ENCODE measurements around the gene NPEPPS.

The NPEPPS gene

DNA sequence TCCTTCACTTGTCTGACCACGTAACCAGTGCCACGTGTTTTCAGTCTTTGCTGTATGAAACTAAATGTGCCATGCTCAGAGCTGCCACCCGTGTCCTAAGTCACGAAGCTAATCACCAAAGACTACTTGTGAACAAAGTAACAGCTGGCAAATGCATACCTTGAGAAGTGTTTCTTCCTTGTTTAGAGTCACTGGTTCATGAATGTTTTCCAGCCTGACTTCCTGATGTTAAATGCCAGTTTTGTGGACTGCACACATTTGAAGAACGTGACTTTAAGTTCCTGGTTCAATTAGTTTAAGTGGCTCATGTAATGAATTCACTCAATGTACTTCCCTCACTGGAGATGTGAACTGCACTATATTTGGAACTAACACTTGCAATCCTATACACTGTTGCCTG is 98.9 kb downstream of the NPEPPS start:
- DNase-seq (ENCODE audit: low read depth in 2 of 2), result no peak

DNA sequence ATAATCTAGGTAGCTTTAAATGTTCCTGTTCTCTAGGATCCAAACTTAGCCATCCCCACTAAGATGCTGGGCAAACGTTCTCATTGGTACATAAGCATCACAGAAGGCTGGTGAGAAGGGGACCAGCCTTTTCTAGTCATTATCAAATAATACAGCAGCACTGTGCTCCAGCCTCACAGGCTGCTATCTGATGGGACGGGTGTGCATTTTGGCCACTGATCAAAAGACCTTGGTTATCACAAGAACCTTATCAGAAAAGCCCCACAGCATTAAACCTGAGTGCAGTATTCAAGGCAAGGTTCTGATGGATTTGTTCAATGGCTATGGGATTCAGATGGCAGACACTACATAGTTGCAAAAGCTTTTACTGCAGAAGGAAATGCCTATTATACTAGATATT is 99.7 kb downstream of the NPEPPS start:
- DNase-seq (ENCODE audit: low read depth in 2 of 2), result no peak

DNA sequence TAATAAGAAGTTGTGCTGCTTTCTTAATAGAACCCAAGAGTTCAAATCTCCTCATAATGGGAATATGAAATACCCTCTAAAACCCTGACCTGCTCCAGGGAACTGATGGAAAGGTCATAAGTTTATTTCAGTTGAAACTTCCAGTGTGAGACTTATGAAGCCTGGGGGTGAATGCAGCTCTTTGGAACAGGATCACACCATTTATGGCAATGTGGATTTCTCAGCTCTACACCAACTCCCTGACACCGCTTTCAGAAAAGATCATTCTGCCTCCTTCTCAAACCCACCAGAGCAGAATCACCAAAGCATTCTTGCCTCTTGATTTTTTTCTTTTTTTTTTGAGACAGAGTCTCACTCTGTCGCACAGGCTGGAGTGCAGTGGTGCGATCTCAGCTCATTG is 102.1 kb downstream of the NPEPPS start:
- DNase-seq (ENCODE audit: low read depth in 2 of 2), result no peak

DNA sequence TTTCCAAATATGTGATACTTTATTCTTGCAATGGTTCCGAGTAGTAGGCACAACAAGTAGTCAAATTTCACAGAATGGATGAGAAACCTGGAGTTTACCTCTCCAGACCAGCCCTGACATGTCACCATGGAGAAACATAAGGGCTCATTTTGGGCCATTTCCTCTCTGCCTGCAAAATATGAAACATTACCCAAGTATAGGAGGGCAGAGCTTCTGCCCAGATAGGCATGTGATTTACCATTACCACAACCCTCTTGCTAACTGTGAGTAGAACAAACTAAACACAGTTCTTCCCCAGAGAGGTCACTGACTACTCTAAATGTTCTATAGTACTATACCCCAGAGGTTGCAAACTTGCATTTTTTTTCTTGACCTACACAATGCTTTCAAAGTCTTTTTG is 103.1 kb downstream of the NPEPPS start:
- DNase-seq (ENCODE audit: low read depth in 2 of 2), result no peak

DNA sequence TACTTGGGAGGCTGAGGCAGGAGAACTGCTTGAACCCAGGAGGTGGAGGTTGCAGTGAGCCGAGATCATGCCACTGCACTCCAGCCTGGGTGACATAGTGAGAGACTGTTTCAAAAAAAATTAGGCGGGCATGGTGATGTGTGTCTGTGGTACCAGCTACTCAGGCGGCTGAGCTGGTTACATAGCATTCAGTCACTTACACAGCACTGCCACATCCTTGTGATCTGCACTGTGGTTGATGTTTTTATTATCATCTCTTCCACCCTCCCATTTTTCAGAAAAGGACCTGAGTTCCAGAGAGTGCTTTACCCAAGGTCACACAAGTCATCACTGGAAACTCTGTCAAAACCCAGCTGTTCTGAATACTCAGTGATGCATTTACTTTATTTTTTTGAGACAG is 104.0 kb downstream of the NPEPPS start:
- no peak for DNase-seq (ENCODE audit: low read depth in 2 of 2)

DNA sequence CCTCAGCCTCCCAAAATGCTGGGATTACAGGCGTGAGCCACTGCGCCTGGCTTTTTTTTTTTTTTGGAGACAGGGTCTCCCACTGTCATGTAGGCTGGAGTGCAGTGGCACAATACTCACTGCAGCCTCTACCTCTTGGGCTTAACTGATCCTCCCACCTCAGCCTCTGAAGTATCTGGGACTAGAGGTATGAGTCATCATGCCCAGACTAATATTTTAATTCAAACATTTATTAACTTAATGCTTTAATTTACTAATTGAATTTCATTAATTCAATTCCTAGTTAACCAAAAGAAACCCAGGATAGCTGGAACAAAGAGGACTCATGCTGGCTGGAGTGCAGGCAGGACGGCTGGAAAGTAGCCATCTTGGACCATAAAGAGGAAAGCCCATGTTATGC is 104.8 kb downstream of the NPEPPS start:
- no peak for DNase-seq (ENCODE audit: low read depth in 2 of 2)

DNA sequence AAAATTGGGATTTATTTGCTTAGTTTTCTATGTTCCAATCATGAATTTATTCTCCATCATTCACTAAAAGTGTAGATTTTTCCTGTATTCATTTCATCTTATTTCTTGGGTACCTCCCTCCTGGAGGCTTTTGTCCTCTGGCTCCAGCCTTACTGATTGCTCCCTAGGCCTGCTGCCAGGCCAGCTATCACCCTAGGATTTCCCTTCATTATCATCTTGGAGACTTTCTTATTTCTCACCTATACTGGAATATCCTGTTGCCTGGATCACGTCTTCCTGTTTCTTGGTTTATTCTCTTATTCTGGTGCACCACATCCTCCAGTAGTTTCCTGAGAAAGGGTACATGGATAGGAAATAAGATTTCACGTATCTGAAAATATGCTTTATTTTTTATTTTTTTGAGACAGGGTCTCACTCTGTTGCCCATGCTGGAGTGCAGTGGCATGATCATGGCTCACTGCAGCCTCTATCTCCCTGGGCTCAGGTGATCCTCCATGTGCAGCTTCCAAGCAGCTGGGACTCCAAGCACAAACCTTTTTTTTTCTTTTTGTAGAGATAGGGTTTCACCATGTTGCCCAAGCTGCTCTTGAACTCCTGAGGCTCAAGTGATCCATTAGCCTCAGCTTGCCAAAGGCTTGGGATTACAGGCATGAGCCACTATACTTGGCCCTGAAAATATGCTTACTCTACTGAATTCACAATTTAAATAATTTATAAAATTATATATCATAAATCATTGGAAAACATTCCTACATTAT is 105.5 kb downstream of the NPEPPS start:
- DNase-seq (ENCODE audit: low read depth in 2 of 2), result no peak

DNA sequence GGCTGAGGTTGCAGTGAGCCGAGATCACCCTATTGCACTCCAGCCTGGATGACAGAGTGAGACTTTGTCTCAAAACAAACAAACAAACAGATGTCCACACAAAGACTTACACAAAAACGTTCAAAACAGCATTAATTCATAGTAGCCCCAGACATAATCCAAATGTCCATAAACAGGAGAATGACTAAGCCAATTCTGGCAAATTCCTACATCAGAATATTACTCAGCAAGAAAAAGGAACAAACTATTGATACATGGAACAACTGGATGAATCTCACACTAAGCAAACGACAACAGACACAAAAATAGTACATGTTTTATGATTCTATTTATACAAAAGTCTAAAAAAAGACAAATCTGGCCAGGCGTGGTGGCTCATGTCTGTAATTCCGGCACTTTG is 108.0 kb downstream of the NPEPPS start:
- no peak for DNase-seq (ENCODE audit: low read depth in 2 of 2)

DNA sequence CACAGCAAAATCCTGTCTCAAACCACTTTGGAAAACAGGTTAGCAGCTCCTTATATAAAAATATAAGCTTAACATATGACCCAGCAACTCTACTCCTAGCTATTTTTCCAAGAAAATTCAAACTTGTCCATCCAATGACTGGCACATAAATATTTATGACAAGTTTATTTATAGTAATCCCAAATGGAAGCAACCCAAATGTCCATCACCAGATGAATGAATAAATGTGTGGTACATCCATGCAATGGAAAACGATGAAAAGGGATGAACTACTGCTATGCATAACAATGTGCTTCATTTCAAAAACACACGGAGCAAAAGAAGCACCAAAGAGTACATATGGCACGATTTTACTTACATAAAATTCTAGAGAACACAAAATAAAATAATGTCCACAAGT is 109.2 kb downstream of the NPEPPS start:
- DNase-seq (ENCODE audit: low read depth in 2 of 2), result no peak

DNA sequence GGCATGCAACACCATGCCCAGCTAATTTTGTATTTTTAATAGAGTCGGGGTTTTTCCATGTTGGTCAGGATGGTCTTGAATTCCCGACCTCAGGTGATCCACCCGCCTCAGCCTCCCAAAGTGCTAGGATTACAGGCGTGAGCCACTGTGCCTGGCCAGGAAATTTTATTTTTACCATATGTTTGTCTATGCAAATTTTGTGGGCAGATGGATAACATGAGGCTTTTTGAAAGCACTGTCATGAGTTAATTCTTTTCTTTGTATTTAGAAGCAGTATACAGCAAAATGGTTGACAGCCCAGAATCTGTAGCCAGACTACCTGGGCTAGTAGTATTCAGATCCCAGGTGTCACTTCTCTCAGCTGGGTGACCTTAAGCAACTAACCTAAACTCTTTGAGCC is 110.3 kb downstream of the NPEPPS start:
- DNase-seq (ENCODE audit: low read depth in 2 of 2), result no peak

DNA sequence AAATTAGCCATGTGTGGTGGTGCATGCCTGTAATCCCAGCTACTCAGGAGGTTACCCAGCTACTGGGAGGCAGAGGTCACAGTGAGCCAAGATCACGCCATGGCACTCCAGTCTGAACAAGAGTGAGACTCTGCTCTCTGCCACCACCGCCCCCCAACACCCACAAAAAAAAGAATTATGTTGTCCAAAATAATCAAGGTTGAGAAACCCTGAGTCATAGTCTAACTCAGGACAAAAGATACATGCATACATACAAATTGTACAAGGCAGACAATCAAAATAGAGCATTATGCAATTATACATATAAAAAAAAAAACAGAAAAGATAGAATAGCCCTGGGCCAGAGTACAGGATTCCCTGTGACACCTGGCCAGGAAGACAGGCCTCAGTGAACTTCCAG is 112.2 kb downstream of the NPEPPS start:
- no peak for DNase-seq (ENCODE audit: low read depth in 2 of 2)

DNA sequence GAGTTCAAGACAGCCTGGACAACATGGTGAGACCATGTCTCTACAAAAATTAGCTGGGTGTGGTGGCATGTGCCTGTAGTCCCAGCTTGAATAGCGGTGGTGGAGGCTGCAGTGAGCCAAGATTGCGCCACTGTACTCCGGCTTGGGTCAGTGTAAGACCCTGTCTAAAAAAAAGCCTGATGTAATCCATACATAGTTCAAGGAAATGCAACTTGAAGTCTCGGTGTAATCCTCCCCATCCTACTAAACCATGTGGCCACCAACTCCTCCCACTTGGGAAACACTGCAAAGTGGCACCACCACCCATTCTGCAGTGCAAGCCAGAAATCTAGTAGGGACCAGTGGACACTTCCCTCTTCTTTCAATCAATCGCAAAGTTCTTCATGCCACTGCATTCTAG is 113.4 kb downstream of the NPEPPS start:
- DNase-seq (ENCODE audit: low read depth in 2 of 2), result no peak

DNA sequence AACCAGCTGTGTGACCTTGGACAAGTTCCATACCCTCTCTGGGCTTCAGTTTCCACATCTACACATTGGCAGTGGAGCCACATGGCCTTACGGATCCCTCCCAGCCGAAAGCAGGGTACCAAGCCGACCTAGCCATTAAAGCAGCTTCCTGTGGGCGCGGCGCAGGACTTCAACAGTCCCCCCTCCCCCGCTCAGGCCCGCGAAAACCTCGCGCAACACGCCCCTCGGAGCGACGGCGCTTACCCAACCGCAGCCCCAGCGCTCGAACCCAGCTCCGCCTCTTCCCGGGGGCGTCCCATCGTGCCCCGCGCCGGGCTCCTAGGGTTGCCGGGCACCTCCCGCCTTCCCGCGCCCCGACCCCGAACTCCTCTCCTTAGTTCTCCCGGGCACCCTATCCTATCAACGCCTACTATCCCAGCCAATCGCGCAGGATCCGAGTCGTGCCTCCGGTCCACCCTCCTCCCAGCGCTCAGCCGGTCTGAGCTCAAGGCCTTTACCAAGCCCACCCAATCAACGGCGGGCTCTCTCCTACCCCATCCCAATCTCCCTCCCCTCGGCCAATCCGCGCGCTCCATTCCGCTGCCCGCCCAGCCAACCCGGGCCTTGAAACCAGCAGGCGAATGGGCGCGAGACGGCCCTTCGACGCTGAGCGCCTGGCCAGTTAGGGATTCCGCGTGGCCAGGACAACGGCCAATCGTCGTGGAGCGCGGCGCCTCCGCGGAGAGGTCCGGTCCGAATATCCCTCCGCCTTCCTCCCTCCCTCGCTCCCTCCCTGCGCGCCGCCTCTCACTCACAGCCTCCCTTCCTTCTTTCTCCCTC is 118.5 kb downstream of the NPEPPS start, which contains the start of gene KPNB1:
KPNB1 (plus strand) TSS at position 767 of the 819 bp plus-strand sequence. CDS start 326 bp downstream, outside the sequence.
- DNase-seq (ENCODE audit: low read depth in 2 of 2), result peak; percentile 95 to 97

DNA sequence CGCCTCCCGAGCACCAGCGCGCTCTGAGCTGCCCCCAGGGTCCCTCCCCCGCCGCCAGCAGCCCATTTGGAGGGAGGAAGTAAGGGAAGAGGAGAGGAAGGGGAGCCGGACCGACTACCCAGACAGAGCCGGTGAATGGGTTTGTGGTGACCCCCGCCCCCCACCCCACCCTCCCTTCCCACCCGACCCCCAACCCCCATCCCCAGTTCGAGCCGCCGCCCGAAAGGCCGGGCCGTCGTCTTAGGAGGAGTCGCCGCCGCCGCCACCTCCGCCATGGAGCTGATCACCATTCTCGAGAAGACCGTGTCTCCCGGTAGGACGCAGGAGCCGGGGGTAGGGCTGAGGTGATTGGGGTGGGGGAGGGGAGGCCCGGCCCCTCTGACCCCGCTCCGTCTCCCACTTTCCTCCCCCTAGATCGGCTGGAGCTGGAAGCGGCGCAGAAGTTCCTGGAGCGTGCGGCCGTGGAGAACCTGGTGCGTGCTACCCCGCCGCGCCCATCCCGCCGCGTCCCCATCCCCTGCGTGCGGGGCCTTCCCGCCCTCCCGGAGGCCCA is 119.1 kb downstream of the NPEPPS start:
- peak in 1 of 2 donors; percentile 39 for DNase-seq (ENCODE audit: low read depth in 2 of 2)

DNA sequence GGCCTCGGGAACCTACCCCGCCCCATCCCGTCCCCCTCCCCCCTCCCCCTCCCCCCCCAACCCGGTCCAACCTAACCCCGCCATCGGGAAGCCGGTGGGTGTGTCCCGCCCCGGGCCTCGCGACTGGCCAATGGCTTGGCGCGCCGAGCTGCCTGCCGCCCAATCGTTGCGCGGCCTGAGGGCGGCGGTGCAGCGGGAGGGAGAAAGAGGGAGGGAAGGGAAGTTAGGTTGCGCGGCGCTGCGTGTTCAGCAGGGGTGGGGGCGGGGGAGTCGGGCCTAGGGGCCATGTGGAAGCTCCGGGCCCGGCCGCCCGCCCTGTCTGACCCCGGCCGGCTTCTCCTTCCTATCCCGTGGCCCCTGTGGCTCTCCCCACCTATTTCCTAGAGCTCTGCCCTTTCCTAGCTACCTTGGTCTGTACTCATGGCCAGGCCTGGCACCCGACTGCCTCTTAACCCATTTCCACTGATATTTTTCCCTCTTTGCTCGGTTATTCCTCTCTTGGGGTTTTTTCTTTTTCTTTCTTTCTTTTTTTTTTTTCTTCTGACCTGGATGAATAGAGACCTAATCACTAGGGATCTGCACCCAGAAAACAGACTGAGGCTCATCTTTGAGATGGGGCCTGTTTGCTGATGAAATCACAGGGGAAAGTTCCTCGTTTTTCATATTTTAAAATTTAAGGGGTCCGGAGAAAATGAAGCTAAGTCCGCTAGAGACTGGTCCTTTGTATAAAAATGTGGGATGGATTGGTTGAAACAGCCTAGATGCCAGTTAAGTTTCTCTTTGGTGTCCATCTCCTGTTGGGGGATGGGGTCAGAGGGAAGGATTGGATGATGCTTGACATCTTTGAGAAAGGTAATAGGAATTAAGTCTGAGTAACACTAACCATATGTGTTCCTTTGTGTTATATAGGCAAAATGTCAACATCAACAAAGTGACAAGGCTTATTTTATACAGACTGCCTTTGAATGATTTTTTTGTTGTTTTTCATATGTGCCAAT is 119.9 kb downstream of the NPEPPS start:
- peak; percentile 91 to 96 for DNase-seq (ENCODE audit: low read depth in 2 of 2)

DNA sequence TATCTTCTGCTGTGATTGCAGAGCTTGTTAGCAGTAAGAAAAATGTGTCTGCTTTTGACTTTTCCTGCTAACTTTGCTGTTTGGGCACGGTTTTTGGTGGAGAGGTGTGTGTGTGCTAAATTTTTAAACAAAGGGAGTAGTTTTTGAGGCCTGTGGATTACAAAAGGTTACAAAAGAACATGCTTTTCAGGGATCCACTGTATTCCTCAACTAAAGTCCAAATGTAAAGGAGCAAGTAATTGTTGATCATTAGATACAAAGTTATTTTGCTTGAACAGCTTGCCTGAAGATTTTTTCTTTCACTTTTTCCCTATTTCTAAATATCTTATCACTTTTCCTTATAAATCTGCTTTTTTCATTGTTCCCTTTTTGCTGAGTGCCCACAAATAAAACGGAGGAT is 120.8 kb downstream of the NPEPPS start:
- no peak for DNase-seq (ENCODE audit: low read depth in 2 of 2)

DNA sequence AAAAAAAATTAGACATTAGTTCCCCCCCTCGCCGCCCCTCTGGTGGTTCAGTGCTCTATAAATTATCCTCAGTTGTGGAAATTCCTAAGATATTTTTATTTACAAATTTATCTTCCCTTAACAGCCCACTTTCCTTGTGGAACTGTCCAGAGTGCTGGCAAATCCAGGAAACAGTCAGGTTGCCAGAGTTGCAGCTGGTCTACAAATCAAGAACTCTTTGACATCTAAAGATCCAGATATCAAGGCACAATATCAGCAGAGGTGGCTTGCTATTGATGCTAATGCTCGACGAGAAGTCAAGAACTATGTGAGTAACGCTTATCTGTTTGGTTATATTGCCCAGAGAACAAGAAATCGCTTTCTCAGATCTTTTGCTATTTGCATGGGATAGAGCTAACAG is 121.7 kb downstream of the NPEPPS start:
- DNase-seq (ENCODE audit: low read depth in 2 of 2), result no peak

DNA sequence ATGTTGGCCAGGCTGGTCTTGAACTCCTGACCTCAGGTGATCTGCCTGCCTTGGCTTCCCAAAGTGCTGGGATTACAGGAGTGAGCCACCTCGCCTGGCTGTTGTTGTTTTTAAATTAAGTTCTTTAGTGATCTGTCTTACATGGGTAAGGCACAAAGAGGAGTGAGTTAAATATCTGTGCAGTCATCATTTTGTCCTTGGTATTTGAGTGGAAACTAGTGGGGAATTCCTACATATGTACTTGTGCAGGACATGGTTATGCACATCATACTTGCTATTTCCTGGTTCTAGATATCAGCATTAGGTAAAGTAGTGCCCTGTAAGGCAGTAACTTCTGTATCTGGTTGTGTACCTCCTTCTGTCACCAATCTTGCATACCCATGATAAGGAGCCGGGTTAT is 122.5 kb downstream of the NPEPPS start:
- no peak for DNase-seq (ENCODE audit: low read depth in 2 of 2)

DNA sequence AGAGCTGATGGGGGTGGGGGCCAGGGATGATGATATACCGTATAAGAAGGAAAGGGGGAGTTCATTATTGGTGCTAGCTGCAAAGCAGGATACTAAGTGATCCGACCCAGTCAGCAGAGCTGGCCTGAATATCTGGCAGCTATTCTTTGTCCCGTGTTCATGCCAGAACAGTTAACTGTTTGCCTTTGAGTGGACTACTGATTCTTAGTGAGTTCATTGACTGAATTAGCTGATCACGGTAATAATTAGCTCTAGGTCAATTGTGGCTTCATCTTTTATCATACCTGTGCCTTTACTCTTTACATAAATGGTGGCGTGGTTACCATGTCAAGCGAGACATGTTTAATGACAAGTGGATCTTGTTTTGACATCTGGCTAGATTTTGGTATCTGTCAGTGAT is 124.1 kb downstream of the NPEPPS start:
- no peak for DNase-seq (ENCODE audit: low read depth in 2 of 2)

DNA sequence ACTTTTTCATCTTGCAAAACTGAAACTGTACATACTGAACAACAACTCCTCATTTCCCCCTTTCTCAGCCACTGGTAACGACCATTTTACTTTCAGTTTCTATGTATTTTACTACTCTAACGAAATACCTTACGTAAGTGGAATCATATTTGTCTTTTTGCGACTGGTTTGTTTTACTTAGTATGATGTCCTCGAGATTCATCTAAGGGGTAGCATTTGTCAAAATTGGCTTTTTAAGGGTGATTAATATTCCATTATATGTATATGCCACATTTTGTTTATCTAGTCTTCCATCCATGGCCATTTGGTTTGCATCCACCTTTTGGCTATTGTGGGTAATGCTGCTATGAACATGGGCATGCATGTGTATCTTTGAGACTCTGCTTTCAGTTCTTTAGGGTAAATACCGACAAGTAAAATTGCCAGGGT is 129.2 kb downstream of the NPEPPS start:
- DNase-seq (ENCODE audit: low read depth in 2 of 2), result no peak

DNA sequence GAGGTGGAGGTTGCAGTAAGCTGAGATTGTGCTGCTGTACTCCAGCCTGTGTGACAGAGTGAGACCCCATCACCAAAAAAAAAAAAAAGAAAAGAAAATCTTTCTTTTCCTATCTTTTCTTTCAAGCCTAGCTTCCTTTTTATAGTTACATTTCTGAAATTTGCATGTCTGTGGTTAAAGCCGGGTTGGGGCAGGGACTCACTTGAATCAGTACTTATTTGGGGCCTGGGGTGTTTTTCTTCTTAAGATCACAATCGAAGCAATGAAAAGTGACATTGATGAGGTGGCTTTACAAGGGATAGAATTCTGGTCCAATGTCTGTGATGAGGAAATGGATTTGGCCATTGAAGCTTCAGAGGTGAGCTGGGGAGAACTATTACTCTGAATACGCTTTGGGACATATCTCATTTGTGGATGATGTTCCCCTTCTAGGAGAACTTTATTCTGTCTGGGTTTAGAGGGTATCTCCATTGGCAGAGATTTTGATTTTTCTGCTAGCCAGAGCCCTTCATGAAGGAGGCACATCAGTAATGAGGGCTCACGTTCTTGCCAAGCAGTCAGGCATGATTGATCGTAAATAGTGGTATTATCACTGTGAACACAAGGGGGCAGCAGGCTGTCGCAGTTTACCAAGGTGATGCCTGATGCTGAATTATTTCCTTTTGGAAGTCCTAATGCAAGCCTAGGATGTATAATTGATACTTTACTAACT is 133.2 kb downstream of the NPEPPS start:
- DNase-seq (ENCODE audit: low read depth in 2 of 2), result peak; percentile 15 to 27
